Measurements from ENCODE around the gene AGBL5. TPM values are rescaled to one million over a fixed set of nuclear protein-coding genes. Genes with fewer than 3 reads are reported as not detected.

The AGBL5 gene
- total RNA-seq, 4 donors from 2014 or later: 4.9 to 6.2 (median 5.7) TPM

DNA sequence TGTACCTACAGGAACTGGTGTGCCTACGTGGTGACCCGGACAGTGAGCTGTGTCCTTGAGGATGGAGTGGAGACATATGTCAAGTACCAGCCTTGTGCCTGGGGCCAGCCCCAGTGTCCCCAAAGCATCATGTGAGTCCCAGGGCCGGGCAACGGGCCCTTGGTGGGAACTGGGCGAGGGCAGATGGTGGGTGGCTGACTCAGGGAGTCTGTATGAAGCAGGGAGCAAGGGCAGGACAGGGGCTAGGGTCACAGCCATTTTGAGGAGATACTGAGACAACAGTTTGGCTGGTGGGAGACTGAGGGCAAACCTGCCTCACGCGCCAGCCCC lies 28.6 kb downstream of the AGBL5 start:
- no peaks in the 10 kb centered on the region for H3K27me3 ChIP-seq
- no peaks in the 10 kb centered on the region for H3K36me3 ChIP-seq
- peak overlapping the region in 1 of 4 donors; percentile 51 for H3K4me3 ChIP-seq
- TF ChIP-seq, protein P1, sequence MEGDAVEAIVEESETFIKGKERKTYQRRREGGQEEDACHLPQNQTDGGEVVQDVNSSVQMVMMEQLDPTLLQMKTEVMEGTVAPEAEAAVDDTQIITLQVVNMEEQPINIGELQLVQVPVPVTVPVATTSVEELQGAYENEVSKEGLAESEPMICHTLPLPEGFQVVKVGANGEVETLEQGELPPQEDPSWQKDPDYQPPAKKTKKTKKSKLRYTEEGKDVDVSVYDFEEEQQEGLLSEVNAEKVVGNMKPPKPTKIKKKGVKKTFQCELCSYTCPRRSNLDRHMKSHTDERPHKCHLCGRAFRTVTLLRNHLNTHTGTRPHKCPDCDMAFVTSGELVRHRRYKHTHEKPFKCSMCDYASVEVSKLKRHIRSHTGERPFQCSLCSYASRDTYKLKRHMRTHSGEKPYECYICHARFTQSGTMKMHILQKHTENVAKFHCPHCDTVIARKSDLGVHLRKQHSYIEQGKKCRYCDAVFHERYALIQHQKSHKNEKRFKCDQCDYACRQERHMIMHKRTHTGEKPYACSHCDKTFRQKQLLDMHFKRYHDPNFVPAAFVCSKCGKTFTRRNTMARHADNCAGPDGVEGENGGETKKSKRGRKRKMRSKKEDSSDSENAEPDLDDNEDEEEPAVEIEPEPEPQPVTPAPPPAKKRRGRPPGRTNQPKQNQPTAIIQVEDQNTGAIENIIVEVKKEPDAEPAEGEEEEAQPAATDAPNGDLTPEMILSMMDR (IDR thresholded peaks at IDR 0.05 in 4 of 5, conservative IDR thresholded peaks at IDR 0.05 in 1 of 5): no peak
- no peak for TF ChIP-seq POLR2A (IDR thresholded peaks at IDR 0.05)
- intact Hi-C loops (cut with DNase I; ENCODE audit: low total_unique reads): loop anchor here (10.0 kb wide), 1 partner anchor 295 kb away; the partner anchor contains the start of genes EIF2B4 and SNX17
- peak overlapping the region; percentile 75 to 95 (median 86) for H3K27ac ChIP-seq
- ATAC-seq: no peak
- H3K4me1 ChIP-seq: peaks cover 13 to 34% of the 10 kb centered on the region in 2 donors
- DNase-seq: no peak
- in situ Hi-C loops (cut with MboI; ENCODE audit: low sequenced_read_pairs in 4 of 4): loop anchor here (10.0 kb wide), 2 partner anchors 45 to 115 kb away; partner anchors contain the start of gene TMEM214 (in 3 of the 4)
- no peaks in the 10 kb centered on the region for H3K9me3 ChIP-seq

DNA sequence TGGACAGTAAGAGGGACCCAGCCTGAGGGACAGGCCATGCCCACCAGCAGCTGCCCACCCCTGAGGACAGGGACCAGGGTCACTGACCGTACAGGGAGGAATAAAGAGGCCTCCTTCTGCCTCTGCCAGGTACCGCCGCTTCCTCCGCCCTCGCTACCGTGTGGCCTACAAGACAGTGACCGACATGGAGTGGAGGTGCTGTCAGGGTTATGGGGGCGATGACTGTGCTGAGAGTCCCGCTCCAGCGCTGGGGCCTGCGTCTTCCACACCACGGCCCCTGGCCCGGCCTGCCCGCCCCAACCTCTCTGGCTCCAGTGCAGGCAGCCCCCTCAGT lies 29.1 kb downstream of the AGBL5 start:
- peak overlapping the region; percentile 75 to 95 (median 86) for H3K27ac ChIP-seq
- no peaks in the 10 kb centered on the region for H3K36me3 ChIP-seq
- no peaks in the 10 kb centered on the region for H3K27me3 ChIP-seq
- intact Hi-C loops (cut with DNase I; ENCODE audit: low total_unique reads): loop anchor here (10.0 kb wide), 1 partner anchor 294 kb away; the partner anchor contains the start of genes EIF2B4 and SNX17
- peak overlapping the region in 3 of 4 donors; percentile 4 to 51 (median 46) for H3K4me3 ChIP-seq
- DNase-seq: no peak
- H3K4me1 ChIP-seq: peaks cover 16 to 38% of the 10 kb centered on the region in 2 donors
- H3K9me3 ChIP-seq: no peaks in the 10 kb centered on the region
- in situ Hi-C loops (cut with MboI; ENCODE audit: low sequenced_read_pairs in 4 of 4): loop anchor here (10.0 kb wide), 2 partner anchors 46 to 116 kb away; partner anchors contain the start of gene TMEM214 (in 3 of the 4)
- no peak for TF ChIP-seq POLR2A (IDR thresholded peaks at IDR 0.05)
- TF ChIP-seq, protein P1 (IDR thresholded peaks at IDR 0.05 in 4 of 5, conservative IDR thresholded peaks at IDR 0.05 in 1 of 5): no peak
- no peak for ATAC-seq

DNA sequence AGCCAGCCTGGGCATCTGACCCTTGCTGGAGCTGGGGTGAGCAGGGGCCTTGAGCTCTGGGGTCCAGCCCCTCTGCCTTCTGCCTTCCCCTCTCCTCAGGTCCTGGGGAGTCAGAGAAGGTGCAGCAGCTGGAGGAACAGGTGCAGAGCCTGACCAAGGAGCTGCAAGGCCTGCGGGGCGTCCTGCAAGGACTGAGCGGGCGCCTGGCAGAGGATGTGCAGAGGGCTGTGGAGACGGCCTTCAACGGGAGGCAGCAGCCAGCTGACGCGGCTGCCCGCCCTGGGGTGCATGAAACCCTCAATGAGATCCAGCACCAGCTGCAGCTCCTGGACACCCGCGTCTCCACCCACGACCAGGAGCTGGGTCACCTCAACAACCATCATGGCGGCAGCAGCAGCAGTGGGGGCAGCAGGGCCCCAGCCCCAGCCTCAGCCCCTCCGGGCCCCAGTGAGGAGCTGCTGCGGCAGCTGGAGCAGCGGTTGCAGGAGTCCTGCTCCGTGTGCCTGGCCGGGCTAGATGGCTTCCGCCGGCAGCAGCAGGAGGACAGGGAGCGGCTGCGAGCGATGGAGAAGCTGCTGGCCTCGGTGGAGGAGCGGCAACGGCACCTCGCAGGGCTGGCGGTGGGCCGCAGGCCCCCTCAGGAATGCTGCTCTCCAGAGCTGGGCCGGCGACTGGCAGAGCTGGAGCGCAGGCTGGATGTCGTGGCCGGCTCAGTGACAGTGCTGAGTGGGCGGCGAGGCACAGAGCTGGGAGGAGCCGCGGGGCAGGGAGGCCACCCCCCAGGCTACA lies 30.7 kb downstream of the AGBL5 start:
- in situ Hi-C loops (cut with MboI; ENCODE audit: low sequenced_read_pairs in 4 of 4): loop anchor here (10.0 kb wide), 2 partner anchors 47 to 117 kb away; partner anchors contain the start of gene TMEM214 (in 3 of the 4)
- no peaks in the 10 kb centered on the region for H3K27me3 ChIP-seq
- peak overlapping the region in 2 of 4 donors; percentile 19 to 40 for H3K4me3 ChIP-seq
- no peaks in the 10 kb centered on the region for H3K36me3 ChIP-seq
- no peaks in the 10 kb centered on the region for H3K9me3 ChIP-seq
- TF ChIP-seq POLR2A (IDR thresholded peaks at IDR 0.05): no peak
- TF ChIP-seq, protein P1 (IDR thresholded peaks at IDR 0.05 in 4 of 5, conservative IDR thresholded peaks at IDR 0.05 in 1 of 5): no peak
- no peak for DNase-seq
- H3K4me1 ChIP-seq: peaks cover 21 to 44% of the 10 kb centered on the region in 2 donors
- ATAC-seq: no peak
- intact Hi-C loops (cut with DNase I; ENCODE audit: low total_unique reads): loop anchor here (10.0 kb wide), 1 partner anchor 293 kb away; the partner anchor contains the start of genes EIF2B4 and SNX17
- peak overlapping the region; percentile 75 to 95 (median 86) for H3K27ac ChIP-seq

DNA sequence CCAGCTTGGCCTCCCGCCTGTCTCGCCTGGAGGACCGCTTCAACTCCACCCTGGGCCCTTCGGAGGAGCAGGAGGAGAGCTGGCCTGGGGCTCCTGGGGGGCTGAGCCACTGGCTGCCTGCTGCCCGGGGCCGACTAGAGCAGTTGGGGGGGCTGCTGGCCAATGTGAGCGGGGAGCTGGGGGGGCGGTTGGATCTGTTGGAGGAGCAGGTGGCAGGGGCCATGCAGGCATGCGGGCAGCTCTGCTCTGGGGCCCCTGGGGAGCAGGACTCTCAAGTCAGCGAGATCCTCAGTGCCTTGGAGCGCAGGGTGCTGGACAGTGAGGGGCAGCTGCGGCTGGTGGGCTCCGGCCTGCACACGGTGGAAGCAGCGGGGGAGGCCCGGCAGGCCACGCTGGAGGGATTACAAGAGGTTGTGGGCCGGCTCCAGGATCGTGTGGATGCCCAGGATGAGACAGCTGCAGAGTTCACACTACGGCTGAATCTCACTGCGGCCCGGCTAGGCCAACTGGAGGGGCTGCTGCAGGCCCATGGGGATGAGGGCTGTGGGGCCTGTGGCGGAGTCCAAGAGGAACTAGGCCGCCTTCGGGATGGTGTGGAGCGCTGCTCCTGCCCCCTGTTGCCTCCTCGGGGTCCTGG lies 31.4 kb downstream of the AGBL5 start:
- no peak for ATAC-seq
- H3K27me3 ChIP-seq: no peaks in the 10 kb centered on the region
- no peak for TF ChIP-seq POLR2A (IDR thresholded peaks at IDR 0.05)
- TF ChIP-seq, protein P1 (IDR thresholded peaks at IDR 0.05 in 4 of 5, conservative IDR thresholded peaks at IDR 0.05 in 1 of 5): no peak
- peak overlapping the region in 3 of 4 donors; percentile 75 to 95 (median 86) for H3K27ac ChIP-seq
- intact Hi-C loops (cut with DNase I; ENCODE audit: low total_unique reads): loop anchor here (10.0 kb wide), 1 partner anchor 292 kb away; the partner anchor contains the start of genes EIF2B4 and SNX17
- peak overlapping the region in 2 of 4 donors; percentile 19 to 40 for H3K4me3 ChIP-seq
- H3K36me3 ChIP-seq: no peaks in the 10 kb centered on the region
- H3K9me3 ChIP-seq: no peaks in the 10 kb centered on the region
- in situ Hi-C loops (cut with MboI; ENCODE audit: low sequenced_read_pairs in 4 of 4): loop anchor here (10.0 kb wide), 2 partner anchors 48 to 118 kb away; partner anchors contain the start of gene TMEM214 (in 3 of the 4)
- no peak for DNase-seq
- H3K4me1 ChIP-seq: peaks cover 26 to 47% of the 10 kb centered on the region in 2 donors

Measured in gastrocnemius medialis (tissue), 4 donors.